GM18909 (cell line): ENCODE measurements around the gene CC2D2B.
A peak's percentile ranks its signal among the peaks of the same experiment; 100 is the strongest.
"Not testable (repeated sequence)": the region's sequence is repeated elsewhere in the genome, so short reads cannot be mapped to it uniquely, and the experiment has no call there.

Experiments
- ATAC-seq: cut with Tn5 transposase; IDR thresholded peaks from one replicate; pipeline ENCODE4 v1.9.1; 2021; ENCODE audit warnings: mild to moderate bottlenecking; ENCODE audit not compliant: unreplicated experiment, poor library complexity

CC2D2B gene

GRCh38 chr10:95905897-95906580 is 1.7 kb upstream of the CC2D2B start:
- ATAC-seq: not testable (repeated sequence)

- peak; percentile 38 for ATAC-seq
These were observed 909 bp upstream of the CC2D2B start for GRCh38 chr10:95906677-95907455.

- ATAC-seq: no peak
These were observed 675 bp downstream of the CC2D2B start for GRCh38 chr10:95908450-95908849.

GRCh38 chr10:95909561-95909960 is 1.8 kb downstream of the CC2D2B start:
- no peak for ATAC-seq

- not testable (repeated sequence) for ATAC-seq
These were observed 8.3 kb downstream of the CC2D2B start for GRCh38 chr10:95916039-95916438.

DNA sequence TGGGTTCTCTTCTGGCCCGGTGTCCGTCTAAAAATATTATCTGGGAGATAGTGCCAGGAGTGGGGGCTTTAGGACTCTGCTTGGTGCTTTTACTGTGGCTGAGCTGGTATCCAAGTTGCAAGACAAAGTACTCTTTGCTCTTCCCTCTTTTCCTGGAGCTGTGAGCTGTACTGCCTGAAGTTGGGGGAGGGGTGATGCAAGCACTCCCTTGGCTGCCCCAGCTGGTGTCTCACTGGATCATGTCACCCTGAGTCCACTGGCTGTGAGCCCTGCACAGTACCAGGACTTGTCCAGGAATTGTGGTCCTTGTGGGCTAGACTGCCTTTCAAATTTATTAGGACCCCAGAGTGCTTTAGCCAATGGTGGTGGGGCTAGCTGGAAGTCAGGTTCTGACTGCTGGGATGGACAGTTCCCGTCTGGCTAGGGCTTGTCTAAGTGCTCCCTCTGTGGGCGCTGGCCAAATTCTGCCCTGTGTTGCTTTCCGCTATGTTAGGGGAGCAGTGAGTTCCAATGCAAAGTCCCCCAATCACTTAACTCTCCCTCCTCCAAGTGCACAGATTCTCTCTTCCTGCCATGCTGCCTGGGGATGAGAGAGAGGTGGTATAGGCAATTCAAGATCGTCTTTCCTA is 13.1 kb downstream of the CC2D2B start:
- no peak for ATAC-seq

DNA sequence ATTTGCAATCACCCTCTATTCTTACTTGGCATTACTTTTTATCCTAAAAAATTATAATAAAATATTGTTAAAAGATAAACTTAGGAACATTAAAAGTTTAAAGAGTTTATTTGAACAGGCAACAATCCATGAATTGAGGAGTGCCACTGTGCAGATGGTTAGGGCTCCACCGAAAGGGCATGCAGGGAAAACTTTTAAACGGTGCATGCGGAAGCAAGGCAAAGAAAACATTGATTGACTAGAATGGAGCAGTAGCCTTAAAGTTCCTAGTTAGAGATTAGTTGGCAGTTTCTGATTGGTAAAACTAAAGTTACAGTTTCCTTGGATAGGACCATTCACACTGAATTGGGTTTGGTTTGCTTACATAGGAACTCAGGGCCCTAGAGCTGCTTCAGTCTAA is 17.3 kb downstream of the CC2D2B start:
- ATAC-seq: no peak

- no peak for ATAC-seq
These were observed 27.7 kb downstream of the CC2D2B start for GRCh38 chr10:95935429-95935828.

DNA sequence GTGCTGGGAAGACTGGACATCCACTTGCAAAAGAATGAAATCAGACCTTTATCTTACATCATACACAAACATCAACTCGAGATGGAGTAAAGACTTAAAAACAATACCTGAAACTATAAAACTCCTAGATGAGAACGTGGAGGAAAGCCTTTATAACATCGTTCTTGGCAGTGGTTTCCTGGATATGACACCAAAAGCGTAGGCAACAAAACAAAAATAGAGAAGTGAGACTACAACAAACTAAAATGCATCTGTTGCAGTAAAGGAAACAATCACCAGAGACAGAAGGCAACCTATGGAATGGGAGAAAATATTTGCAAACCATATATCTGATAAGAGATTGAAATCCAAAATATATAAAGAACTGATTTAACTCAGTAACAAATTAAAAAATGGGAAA is 33.3 kb downstream of the CC2D2B start:
- no peak for ATAC-seq

GRCh38 chr10:95963202-95963990 is 55.6 kb downstream of the CC2D2B start:
- peak; percentile 43 for ATAC-seq

- no peak for ATAC-seq
These were observed 56.2 kb downstream of the CC2D2B start for GRCh38 chr10:95963991-95964389.

GRCh38 chr10:95964756-95965155 is 57.0 kb downstream of the CC2D2B start:
- ATAC-seq: no peak

GRCh38 chr10:95976362-95977229 is 68.8 kb downstream of the CC2D2B start:
- no peak for ATAC-seq

DNA sequence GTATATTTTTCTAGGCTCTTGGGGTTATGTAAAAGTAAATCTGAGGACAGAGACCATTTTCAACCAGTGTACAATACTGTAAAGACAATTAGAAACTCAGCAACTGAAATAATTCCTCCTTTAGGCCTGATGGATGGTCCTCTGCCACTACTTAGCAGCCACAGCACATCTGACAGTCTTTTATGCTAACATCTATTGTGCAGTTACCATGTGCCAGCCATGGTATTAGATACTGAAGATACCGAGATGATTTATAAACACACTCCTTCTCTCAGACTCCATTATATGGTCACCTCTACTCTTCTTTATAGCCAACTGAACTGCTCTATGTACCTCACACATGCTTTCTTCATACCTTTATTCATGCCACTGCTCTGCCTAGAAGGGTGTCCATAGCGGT is 74.4 kb downstream of the CC2D2B start:
- ATAC-seq: no peak

- peak; percentile 93 for ATAC-seq
These were observed 80.1 kb downstream of the CC2D2B start for GRCh38 chr10:95987685-95988426.

DNA sequence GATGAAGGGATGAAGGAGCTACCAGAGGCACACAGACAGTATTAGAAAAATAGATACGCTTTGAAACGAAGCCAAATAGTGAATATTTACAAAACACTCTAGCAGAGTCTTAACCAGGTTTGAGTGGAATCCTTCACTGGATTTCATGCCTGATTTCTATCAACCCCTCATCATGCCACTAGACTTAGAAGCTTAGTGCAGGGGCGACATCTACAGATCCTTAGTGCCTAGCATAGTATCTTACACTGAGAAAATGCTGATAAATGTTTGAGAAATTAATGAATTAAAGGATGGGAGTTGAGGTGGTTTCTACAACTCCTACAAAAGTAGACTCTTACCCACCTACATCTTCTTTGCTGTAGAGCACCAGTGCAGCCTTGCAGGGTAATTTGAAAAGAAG is 80.9 kb downstream of the CC2D2B start:
- no peak for ATAC-seq

DNA sequence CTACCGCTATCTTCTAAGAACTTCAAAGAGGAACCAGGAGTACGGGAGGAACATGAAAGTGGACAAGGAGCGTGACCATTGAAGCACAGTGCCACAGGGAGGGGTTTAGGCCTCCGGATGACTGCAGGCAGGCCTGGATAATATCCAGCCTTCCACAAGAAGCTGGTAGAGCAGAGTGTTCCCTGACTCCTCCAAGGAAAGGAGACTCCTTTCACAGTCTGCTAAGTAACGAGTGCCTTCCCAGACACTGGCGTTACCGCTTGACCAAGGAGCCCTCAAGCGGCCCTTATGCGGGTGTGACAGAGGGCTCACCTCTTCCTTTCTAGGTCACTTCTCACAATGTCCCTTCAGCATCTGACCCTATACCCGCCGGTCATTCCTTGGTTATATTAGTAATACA is 86.6 kb downstream of the CC2D2B start:
- ATAC-seq: not testable (repeated sequence)

DNA sequence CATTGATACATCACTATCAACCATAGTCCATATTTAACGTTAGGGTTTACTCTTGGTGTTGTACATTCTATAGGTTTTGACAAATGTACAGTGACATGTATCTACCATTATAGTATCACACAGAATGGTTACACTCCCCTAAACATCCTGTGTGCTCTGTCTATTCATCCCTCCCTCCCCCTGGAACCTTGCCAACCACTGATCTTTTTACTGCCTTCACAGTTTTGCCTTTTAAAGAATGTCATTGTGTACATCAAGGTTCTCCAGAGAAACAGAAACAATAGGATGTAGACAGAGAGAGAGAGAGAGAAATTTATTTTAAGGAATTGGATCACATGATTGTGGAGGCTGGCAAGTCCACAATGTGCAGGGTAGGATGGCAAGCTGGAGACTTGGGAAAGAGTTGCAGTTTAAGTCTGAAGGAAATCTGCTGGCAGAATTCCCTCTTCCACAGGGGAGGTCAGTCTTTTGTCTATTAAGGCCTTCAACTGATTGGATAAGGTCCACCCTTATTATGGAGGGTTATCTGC is 90.5 kb downstream of the CC2D2B start:
- ATAC-seq: no peak

DNA sequence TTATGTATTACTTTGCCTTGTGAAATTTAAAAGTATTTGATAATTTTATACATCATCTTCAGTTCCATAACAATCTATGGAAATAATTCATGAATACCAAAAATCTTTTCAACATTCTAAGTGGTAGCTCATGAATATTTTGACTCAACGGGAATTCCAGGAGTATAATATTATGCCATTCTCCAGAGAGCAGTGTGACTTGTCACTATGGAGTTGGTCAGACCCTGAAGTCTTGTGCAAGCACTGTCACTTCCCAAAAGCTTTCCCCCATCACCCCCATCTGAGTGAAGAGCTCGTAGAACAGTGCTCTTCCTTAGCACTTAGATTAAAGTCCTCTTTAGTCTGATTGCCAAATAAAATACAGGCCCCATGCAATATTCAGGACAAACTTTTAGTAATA is 106.2 kb downstream of the CC2D2B start:
- ATAC-seq: no peak
